ENCODE data around the gene KCNK6. TPM values are rescaled to one million over a fixed set of nuclear protein-coding genes. Genes with fewer than 3 reads are reported as not detected.

Gene KCNK6
- total and polyA plus RNA-seq, 4 donors = 1.2 to 4.6 (median 2.7) TPM

GRCh38 chr19:38288123-38288855, 31.4 kb upstream of the KCNK6 start (continued):
- TF ChIP-seq GABPA (IDR thresholded peaks at IDR 0.05 in 1 of 2, conservative IDR thresholded peaks at IDR 0.05 in 1 of 2) = no peak
- TF ChIP-seq SP1 (IDR thresholded peaks at IDR 0.05) = no peak

- Histone ChIP-seq H3K27me3 (ENCODE audit: control insufficient read depth in 4 of 4, insufficient read depth in 4 of 4, low read length in 3 of 4) (no peaks in the 10 kb centered on the region), H3K27ac (ENCODE audit: low read depth in 1 of 2, low read length in 2 of 2) (no peak overlapping the region), H3K9me3 (ENCODE audit: control insufficient read depth in 4 of 4, low read length in 3 of 4) (no peaks in the 10 kb centered on the region), H3K4me1 (ENCODE audit: control insufficient read depth in 4 of 4, insufficient read depth in 4 of 4, low read length in 3 of 4) (no peaks in the 10 kb centered on the region), H3K36me3 (ENCODE audit: control insufficient read depth in 4 of 4, insufficient read depth in 3 of 4, low read depth in 1 of 4, low read length in 3 of 4) (no peaks in the 10 kb centered on the region), H3K4me3 (ENCODE audit: low read depth in 1 of 3, low read length in 3 of 3) (no peak overlapping the region), H3K9ac (ENCODE audit: low read depth in 1 of 2, low read length in 2 of 2) (no peak overlapping the region)
- 96% methylated on average over 15 of the region's 15 CpGs for WGBS
- DNase-seq (ENCODE audit: low spot score) = no peak
- TF ChIP-seq HNF4A (conservative IDR thresholded peaks at IDR 0.05) (no peak), EGR1 (IDR thresholded peaks at IDR 0.05; ENCODE audit: low read depth in 2 of 2) (no peak), YY1 (IDR thresholded peaks at IDR 0.05) (no peak), REST (IDR thresholded peaks at IDR 0.05) (no peak), ATF3 (IDR thresholded peaks at IDR 0.05) (no peak), RXRA (IDR thresholded peaks at IDR 0.05) (no peak), RAD21 (IDR thresholded peaks at IDR 0.05) (no peak)
Measured at GRCh38 chr19:38289955-38290354, 29.7 kb upstream of the KCNK6 start.

GRCh38 chr19:38290631-38291147, 29.0 kb upstream of the KCNK6 start:
- no peak for TF ChIP-seq FOXA1 (IDR thresholded peaks at IDR 0.05)
- no peaks in the 10 kb centered on the region for H3K36me3 ChIP-seq (ENCODE audit: control insufficient read depth in 4 of 4, insufficient read depth in 3 of 4, low read depth in 1 of 4, low read length in 3 of 4)
- H3K4me3 ChIP-seq (ENCODE audit: low read depth in 1 of 3, low read length in 3 of 3) = no peak overlapping the region
- no peaks in the 10 kb centered on the region for H3K4me1 ChIP-seq (ENCODE audit: control insufficient read depth in 4 of 4, insufficient read depth in 4 of 4, low read length in 3 of 4)
- no peaks in the 10 kb centered on the region for H3K27me3 ChIP-seq (ENCODE audit: control insufficient read depth in 4 of 4, insufficient read depth in 4 of 4, low read length in 3 of 4)
- no peak for DNase-seq (ENCODE audit: low spot score)
- H3K9ac ChIP-seq (ENCODE audit: low read depth in 1 of 2, low read length in 2 of 2) = no peak overlapping the region
- WGBS = 82% methylated on average over 13 of the region's 13 CpGs
- no peak overlapping the region for H3K27ac ChIP-seq (ENCODE audit: low read depth in 1 of 2, low read length in 2 of 2)
- H3K9me3 ChIP-seq (ENCODE audit: control insufficient read depth in 4 of 4, low read length in 3 of 4) = no peaks in the 10 kb centered on the region

GRCh38 chr19:38291855-38292254, 27.8 kb upstream of the KCNK6 start:
- Histone ChIP-seq H3K9me3 (ENCODE audit: control insufficient read depth in 4 of 4, low read length in 3 of 4) (no peaks in the 10 kb centered on the region), H3K27me3 (ENCODE audit: control insufficient read depth in 4 of 4, insufficient read depth in 4 of 4, low read length in 3 of 4) (no peaks in the 10 kb centered on the region), H3K36me3 (ENCODE audit: control insufficient read depth in 4 of 4, insufficient read depth in 3 of 4, low read depth in 1 of 4, low read length in 3 of 4) (no peaks in the 10 kb centered on the region), H3K9ac (ENCODE audit: low read depth in 1 of 2, low read length in 2 of 2) (no peak overlapping the region), H3K27ac (ENCODE audit: low read depth in 1 of 2, low read length in 2 of 2) (no peak overlapping the region), H3K4me1 (ENCODE audit: control insufficient read depth in 4 of 4, insufficient read depth in 4 of 4, low read length in 3 of 4) (no peaks in the 10 kb centered on the region), H3K4me3 (ENCODE audit: low read depth in 1 of 3, low read length in 3 of 3) (no peak overlapping the region)
- TF ChIP-seq EGR1 (IDR thresholded peaks at IDR 0.05; ENCODE audit: low read depth in 2 of 2) = no peak
- no peak for TF ChIP-seq HNF4G (IDR thresholded peaks at IDR 0.05)
- TF ChIP-seq REST (IDR thresholded peaks at IDR 0.05) = no peak
- TF ChIP-seq YY1 (IDR thresholded peaks at IDR 0.05) = no peak
- no peak for TF ChIP-seq HNF4A (conservative IDR thresholded peaks at IDR 0.05)
- no peak for TF ChIP-seq RAD21 (IDR thresholded peaks at IDR 0.05)
- TF ChIP-seq FOXA2 (IDR thresholded peaks at IDR 0.05) = no peak
- TF ChIP-seq JUND (IDR thresholded peaks at IDR 0.05) = no peak
- no peak for TF ChIP-seq FOXA1 (IDR thresholded peaks at IDR 0.05)
- no peak for TF ChIP-seq MAX (IDR thresholded peaks at IDR 0.05)
- TF ChIP-seq GABPA (IDR thresholded peaks at IDR 0.05 in 1 of 2, conservative IDR thresholded peaks at IDR 0.05 in 1 of 2) = no peak
- no peak for TF ChIP-seq NR2F2 (IDR thresholded peaks at IDR 0.05)
- no peak for TF ChIP-seq RXRA (IDR thresholded peaks at IDR 0.05)
- TF ChIP-seq TAF1 (conservative IDR thresholded peaks at IDR 0.05) = no peak
- no peak for TF ChIP-seq ATF3 (IDR thresholded peaks at IDR 0.05)
- 86% methylated on average over 15 of the region's 15 CpGs for WGBS
- no peak for DNase-seq (ENCODE audit: low spot score)
